ENCODE results near the gene HIVEP3.

Gene HIVEP3

GRCh38 chr1:41532206-41532975 is 386.3 kb downstream of the HIVEP3 start:
- DNase-seq: no peak
- Mint-ChIP-seq H3K36me3 (peaks cover 6% of the 10 kb centered on the region), H3K4me1 (no peaks in the 10 kb centered on the region), H3K4me3 (no peak overlapping the region), H3K27me3 (no peaks in the 10 kb centered on the region), H3K9me3 (peaks cover 8% of the 10 kb centered on the region), H3K27ac (no peak overlapping the region)
- CTCF ChIA-PET: no interaction called here

- Mint-ChIP-seq H3K9me3 (peaks cover 8% of the 10 kb centered on the region), H3K27ac (no peak overlapping the region), H3K4me1 (no peaks in the 10 kb centered on the region), H3K4me3 (no peak overlapping the region), H3K27me3 (no peaks in the 10 kb centered on the region), H3K36me3 (peaks cover 6% of the 10 kb centered on the region)
- CTCF ChIA-PET: no interaction called here
- DNase-seq: no peak
These were observed 388.3 kb downstream of the HIVEP3 start for GRCh38 chr1:41530411-41530810.

- H3K27me3 Mint-ChIP-seq: no peaks in the 10 kb centered on the region
- peak; percentile 17 for DNase-seq
- no peak overlapping the region for H3K27ac Mint-ChIP-seq
- no peaks in the 10 kb centered on the region for H3K4me1 Mint-ChIP-seq
- no peak overlapping the region for H3K4me3 Mint-ChIP-seq
- H3K36me3 Mint-ChIP-seq: peaks cover 6% of the 10 kb centered on the region
- H3K9me3 Mint-ChIP-seq: peaks cover 8% of the 10 kb centered on the region
- CTCF ChIA-PET: no interaction called here
These were observed 388.9 kb downstream of the HIVEP3 start for GRCh38 chr1:41529621-41530395.

- CTCF ChIA-PET: no interaction called here
- H3K27ac Mint-ChIP-seq: no peak overlapping the region
- peaks cover 8% of the 10 kb centered on the region for H3K36me3 Mint-ChIP-seq
- H3K27me3 Mint-ChIP-seq: no peaks in the 10 kb centered on the region
- peaks cover 8% of the 10 kb centered on the region for H3K9me3 Mint-ChIP-seq
- peak; percentile 16 for DNase-seq
- no peaks in the 10 kb centered on the region for H3K4me1 Mint-ChIP-seq
- H3K4me3 Mint-ChIP-seq: no peak overlapping the region
These were observed 389.8 kb downstream of the HIVEP3 start for GRCh38 chr1:41528726-41529605.

GRCh38 chr1:41528106-41528505 is 390.6 kb downstream of the HIVEP3 start:
- Mint-ChIP-seq H3K36me3 (peaks cover 6% of the 10 kb centered on the region), H3K4me1 (no peaks in the 10 kb centered on the region), H3K4me3 (no peak overlapping the region), H3K27me3 (no peaks in the 10 kb centered on the region), H3K27ac (no peak overlapping the region), H3K9me3 (peaks cover 8% of the 10 kb centered on the region)
- peak; percentile 6 for DNase-seq
- CTCF ChIA-PET: no interaction called here

- CTCF ChIA-PET: no interaction called here
- no peak for DNase-seq
- H3K4me3 Mint-ChIP-seq: no peak overlapping the region
- H3K27ac Mint-ChIP-seq: no peak overlapping the region
- no peaks in the 10 kb centered on the region for H3K27me3 Mint-ChIP-seq
- H3K9me3 Mint-ChIP-seq: peaks cover 8% of the 10 kb centered on the region
- H3K36me3 Mint-ChIP-seq: peaks cover 9% of the 10 kb centered on the region
- no peaks in the 10 kb centered on the region for H3K4me1 Mint-ChIP-seq
These were observed 391.7 kb downstream of the HIVEP3 start for GRCh38 chr1:41526956-41527561.

GRCh38 chr1:41525891-41526587 is 392.7 kb downstream of the HIVEP3 start:
- no peak for DNase-seq
- H3K27me3 Mint-ChIP-seq: no peaks in the 10 kb centered on the region
- peaks cover 9% of the 10 kb centered on the region for H3K36me3 Mint-ChIP-seq
- CTCF ChIA-PET: no interaction called here
- H3K4me1 Mint-ChIP-seq: no peaks in the 10 kb centered on the region
- H3K27ac Mint-ChIP-seq: no peak overlapping the region
- H3K9me3 Mint-ChIP-seq: peaks cover 8% of the 10 kb centered on the region
- no peak overlapping the region for H3K4me3 Mint-ChIP-seq

GRCh38 chr1:41524676-41525675 is 393.7 kb downstream of the HIVEP3 start:
- no peaks in the 10 kb centered on the region for H3K4me1 Mint-ChIP-seq
- peaks cover 11% of the 10 kb centered on the region for H3K36me3 Mint-ChIP-seq
- no peaks in the 10 kb centered on the region for H3K27me3 Mint-ChIP-seq
- H3K27ac Mint-ChIP-seq: no peak overlapping the region
- CTCF ChIA-PET: interaction anchor here (1.1 to 1.3 kb wide), 2 partner anchors 8 to 12 kb away, joined by 4 read pairs; no protein-coding TSS in a partner anchor
- peaks cover 7% of the 10 kb centered on the region for H3K9me3 Mint-ChIP-seq
- H3K4me3 Mint-ChIP-seq: no peak overlapping the region
- DNase-seq: no peak

- H3K4me1 Mint-ChIP-seq: no peaks in the 10 kb centered on the region
- no peak for DNase-seq
- CTCF ChIA-PET: interaction anchor here (1.1 to 1.3 kb wide), 2 partner anchors 8 to 11 kb away, joined by 4 read pairs; no protein-coding TSS in a partner anchor
- peaks cover 11% of the 10 kb centered on the region for H3K36me3 Mint-ChIP-seq
- peaks cover 3% of the 10 kb centered on the region for H3K9me3 Mint-ChIP-seq
- no peak overlapping the region for H3K4me3 Mint-ChIP-seq
- H3K27me3 Mint-ChIP-seq: no peaks in the 10 kb centered on the region
- no peak overlapping the region for H3K27ac Mint-ChIP-seq
These were observed 394.6 kb downstream of the HIVEP3 start for GRCh38 chr1:41523949-41524675.

GRCh38 chr1:41523071-41523470 is 395.7 kb downstream of the HIVEP3 start:
- DNase-seq: no peak
- no peak overlapping the region for H3K4me3 Mint-ChIP-seq
- no peaks in the 10 kb centered on the region for H3K4me1 Mint-ChIP-seq
- CTCF ChIA-PET: no interaction called here
- H3K9me3 Mint-ChIP-seq: no peaks in the 10 kb centered on the region
- H3K27ac Mint-ChIP-seq: no peak overlapping the region
- H3K36me3 Mint-ChIP-seq: peaks cover 11% of the 10 kb centered on the region
- no peaks in the 10 kb centered on the region for H3K27me3 Mint-ChIP-seq

GRCh38 chr1:41521766-41522165 is 397.0 kb downstream of the HIVEP3 start:
- Mint-ChIP-seq H3K36me3 (peaks cover 11% of the 10 kb centered on the region), H3K9me3 (no peaks in the 10 kb centered on the region), H3K4me3 (no peak overlapping the region), H3K27ac (no peak overlapping the region), H3K4me1 (peaks cover 3% of the 10 kb centered on the region), H3K27me3 (no peaks in the 10 kb centered on the region)
- no peak for DNase-seq
- CTCF ChIA-PET: no interaction called here

All from activated naive CD4-positive, alpha-beta T cell treated with anti-CD3 and anti-CD28 coated beads, Interleukin-2, amount 10 ng/mL, durations not matched to agents 7 days and 5 days (primary cell).